ENCODE results near the gene PHC3.

DNA sequence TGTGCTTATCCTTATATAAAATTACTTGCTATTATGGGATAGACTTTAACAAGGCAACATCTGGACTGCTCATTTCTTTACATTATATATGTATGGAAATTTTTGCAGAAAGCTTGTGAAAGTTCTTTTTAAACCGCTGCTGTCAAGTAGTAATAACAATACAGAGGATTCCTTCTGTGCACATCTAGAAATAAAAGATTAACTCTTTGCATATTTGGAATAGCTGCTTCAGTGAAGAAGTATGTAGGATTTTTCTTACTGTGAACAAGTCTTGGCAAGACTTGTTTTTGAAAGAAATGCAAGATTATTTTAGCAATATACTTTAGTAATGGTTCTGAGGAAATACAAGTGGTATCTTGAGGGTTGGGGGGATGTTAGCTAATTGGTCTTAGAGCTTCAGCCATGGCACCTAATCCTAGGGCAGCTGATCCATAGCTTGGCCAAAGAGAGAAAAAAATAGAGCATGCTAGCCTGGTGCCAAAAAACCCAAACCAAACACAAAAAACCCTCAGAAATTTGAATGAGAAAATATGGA is 45.0 kb upstream of the PHC3 start:
- TF ChIP-seq, protein P1, sequence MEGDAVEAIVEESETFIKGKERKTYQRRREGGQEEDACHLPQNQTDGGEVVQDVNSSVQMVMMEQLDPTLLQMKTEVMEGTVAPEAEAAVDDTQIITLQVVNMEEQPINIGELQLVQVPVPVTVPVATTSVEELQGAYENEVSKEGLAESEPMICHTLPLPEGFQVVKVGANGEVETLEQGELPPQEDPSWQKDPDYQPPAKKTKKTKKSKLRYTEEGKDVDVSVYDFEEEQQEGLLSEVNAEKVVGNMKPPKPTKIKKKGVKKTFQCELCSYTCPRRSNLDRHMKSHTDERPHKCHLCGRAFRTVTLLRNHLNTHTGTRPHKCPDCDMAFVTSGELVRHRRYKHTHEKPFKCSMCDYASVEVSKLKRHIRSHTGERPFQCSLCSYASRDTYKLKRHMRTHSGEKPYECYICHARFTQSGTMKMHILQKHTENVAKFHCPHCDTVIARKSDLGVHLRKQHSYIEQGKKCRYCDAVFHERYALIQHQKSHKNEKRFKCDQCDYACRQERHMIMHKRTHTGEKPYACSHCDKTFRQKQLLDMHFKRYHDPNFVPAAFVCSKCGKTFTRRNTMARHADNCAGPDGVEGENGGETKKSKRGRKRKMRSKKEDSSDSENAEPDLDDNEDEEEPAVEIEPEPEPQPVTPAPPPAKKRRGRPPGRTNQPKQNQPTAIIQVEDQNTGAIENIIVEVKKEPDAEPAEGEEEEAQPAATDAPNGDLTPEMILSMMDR (IDR thresholded peaks at IDR 0.05 in 8 of 11, conservative IDR thresholded peaks at IDR 0.05 in 3 of 11): no peak
- no peak for TF ChIP-seq POLR2A (IDR thresholded peaks at IDR 0.05)
- no peak for TF ChIP-seq POLR2AphosphoS5 (IDR thresholded peaks at IDR 0.05)

All from spleen (tissue), 7 donors.